Transverse colon (tissue), 3 donors: ENCODE data around the gene ARHGEF16.

Source experiments
- EP300 ChIP-seq: sonication (generic); formaldehyde crosslinking; IDR thresholded peaks from one replicate; pipeline ENCODE4 v1.6.1; 2017; ENCODE audit warnings: antibody characterized with exemption, low read depth
- POLR2A ChIP-seq: fragments of 450-650 bp; IDR thresholded peaks from one replicate; pipeline ENCODE4 v1.6.1; 2016; ENCODE audit warnings: antibody characterized with exemption, mild to moderate bottlenecking, moderate library complexity
- TF ChIP-seq, protein P1 (sequence below), 5 experiments: fragments of 200-600 bp in 3 of 5; fragments of 450-650 bp in 2 of 5; sonication (generic) in 3 of 5; IDR thresholded peaks; 1 replicate in 2 of 5; 2 replicates in 3 of 5; pipeline ENCODE4 v1.5.1; 2016 to 2017; ENCODE audit warnings: antibody characterized with exemption in 5 of 5, inconsistent platforms in 3 of 5, mild to moderate bottlenecking in 2 of 5, moderate library complexity in 1 of 5

DNA sequence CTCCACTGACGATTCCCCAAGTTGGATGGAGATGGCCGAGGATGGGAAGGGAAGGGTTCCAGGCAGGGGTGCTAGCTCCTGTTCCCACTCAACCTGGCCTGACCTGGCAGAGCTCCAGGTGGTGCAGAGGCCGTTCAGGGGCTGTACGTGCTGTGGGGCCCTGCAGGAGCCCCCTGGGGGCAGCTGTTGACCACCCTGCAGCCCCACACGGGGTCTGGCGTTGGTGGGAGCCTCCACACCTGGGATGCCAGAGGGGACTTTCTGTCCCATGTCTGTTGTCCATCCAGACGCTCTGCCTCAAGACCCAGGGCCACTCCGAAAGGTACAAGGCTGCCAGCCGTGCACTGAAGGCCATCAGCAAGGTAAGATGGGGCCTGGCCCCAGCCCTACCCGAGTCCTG, 20.0 kb downstream of the ARHGEF16 start:
- TF ChIP-seq, protein P1, sequence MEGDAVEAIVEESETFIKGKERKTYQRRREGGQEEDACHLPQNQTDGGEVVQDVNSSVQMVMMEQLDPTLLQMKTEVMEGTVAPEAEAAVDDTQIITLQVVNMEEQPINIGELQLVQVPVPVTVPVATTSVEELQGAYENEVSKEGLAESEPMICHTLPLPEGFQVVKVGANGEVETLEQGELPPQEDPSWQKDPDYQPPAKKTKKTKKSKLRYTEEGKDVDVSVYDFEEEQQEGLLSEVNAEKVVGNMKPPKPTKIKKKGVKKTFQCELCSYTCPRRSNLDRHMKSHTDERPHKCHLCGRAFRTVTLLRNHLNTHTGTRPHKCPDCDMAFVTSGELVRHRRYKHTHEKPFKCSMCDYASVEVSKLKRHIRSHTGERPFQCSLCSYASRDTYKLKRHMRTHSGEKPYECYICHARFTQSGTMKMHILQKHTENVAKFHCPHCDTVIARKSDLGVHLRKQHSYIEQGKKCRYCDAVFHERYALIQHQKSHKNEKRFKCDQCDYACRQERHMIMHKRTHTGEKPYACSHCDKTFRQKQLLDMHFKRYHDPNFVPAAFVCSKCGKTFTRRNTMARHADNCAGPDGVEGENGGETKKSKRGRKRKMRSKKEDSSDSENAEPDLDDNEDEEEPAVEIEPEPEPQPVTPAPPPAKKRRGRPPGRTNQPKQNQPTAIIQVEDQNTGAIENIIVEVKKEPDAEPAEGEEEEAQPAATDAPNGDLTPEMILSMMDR (IDR thresholded peaks at IDR 0.05) = no peak
- no peak for TF ChIP-seq EP300
- TF ChIP-seq POLR2A = no peak
